HG03565 (cell line): Measurements from ENCODE around the gene DCAF11.

Experiments
- ATAC-seq: cut with Tn5 transposase; IDR thresholded peaks from one replicate; pipeline ENCODE4 v1.9.1; 2021; ENCODE audit warnings: mild to moderate bottlenecking, moderate library complexity; ENCODE audit not compliant: unreplicated experiment

The DCAF11 gene

DNA sequence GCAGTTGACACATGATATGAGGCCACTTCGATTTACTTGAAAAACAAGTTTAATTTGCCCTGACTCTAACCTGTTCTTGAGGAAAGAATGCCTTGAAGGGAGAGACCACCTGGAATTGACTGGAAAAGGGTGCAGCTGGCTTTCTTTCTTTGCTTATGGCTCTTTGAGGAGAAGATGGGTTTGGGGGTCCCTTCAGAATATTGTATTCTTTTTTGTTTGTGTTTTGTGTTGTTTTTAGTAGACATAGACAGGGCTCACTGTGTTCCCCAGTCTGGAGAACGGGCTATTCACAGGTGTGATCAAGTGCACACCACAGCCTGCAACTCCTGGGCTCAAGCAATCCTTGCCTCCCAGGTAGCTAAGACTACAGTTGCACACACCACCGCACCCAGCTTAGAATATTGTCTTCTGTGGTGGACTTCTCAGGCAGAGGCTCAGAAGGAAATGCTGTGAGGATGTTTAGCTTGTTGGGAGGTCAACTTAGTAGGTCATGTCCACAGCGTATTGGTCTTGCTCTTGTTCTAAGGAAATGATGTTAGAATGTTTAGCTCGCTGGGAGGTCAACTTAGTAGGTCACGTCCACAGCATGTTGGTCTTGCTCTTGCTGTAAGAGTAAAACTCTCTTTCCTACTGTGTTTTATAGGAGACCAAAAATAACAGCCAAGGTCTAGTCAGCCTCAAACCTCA, 1.7 kb downstream of the DCAF11 start:
- ATAC-seq: no peak

DNA sequence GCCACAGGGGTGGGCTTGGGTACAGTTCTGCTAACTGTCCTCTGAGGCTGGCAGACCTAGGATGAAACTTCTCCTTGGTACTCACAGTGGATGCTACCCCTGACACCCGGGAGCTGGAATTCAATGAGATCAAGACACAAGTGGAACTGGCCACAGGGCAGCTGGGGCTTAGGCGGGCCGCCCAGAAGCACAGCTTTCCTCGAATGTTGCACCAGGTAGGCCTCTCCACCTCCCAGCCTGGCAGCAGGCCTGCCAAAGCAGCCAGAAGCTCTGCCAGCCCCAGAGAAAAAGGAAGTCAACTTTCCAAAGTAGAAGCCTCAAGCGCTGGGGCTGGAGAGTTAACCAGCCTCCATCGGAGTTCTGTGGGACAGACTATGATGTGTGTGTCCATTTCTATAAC, 2.6 kb downstream of the DCAF11 start:
- ATAC-seq: no peak

DNA sequence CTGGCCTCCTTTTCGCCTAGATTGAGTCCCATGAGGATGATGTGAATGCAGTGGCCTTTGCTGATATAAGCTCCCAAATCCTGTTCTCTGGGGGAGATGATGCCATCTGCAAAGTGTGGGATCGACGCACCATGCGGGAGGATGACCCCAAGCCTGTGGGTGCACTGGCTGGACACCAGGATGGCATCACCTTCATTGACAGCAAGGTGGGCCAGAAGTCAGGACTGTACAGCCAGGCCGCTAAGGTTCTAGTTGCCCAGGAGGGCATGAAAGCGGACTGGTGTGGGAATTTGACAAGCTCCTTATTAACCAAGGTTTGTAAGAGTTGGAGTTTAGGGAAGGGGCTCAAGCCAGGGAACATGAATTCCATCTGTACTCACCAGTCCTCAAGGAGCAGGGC, 5.1 kb downstream of the DCAF11 start:
- ATAC-seq: no peak

DNA sequence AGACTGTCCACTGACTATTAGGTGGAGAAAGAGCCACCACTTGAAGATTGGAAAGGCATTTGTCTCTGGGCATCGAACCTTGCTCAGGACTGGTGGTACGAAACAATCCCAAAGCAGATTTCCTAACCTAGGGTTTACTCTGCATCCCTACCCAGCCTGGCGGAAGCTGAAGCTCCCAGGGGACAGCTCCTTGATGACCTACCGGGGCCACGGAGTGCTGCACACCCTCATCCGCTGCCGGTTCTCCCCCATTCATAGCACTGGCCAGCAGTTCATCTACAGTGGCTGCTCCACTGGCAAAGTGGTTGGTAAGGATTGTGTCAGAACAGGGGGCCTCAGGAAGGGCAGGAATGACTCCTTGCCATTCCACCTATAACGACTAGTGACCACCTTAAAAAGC, 6.6 kb downstream of the DCAF11 start:
- no peak for ATAC-seq

DNA sequence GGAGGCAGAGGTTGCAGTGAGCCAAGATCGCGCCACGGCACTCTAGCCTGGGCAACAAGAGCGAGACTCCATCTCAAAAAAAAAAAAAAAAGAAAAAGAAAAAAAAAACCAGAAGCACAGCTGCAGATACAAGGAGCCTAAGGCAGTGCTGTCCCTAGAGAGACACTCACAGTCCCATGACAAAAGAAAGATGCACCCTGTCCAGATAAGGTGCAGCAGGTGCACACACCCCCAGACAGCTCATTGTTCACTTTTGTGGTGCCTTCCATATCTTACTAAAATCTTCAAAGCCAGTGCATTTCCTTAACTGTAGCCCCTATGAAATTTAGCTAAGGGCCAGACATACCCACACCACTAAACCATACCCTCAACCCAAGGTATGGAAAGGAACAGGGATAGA, 7.8 kb downstream of the DCAF11 start:
- no peak for ATAC-seq

DNA sequence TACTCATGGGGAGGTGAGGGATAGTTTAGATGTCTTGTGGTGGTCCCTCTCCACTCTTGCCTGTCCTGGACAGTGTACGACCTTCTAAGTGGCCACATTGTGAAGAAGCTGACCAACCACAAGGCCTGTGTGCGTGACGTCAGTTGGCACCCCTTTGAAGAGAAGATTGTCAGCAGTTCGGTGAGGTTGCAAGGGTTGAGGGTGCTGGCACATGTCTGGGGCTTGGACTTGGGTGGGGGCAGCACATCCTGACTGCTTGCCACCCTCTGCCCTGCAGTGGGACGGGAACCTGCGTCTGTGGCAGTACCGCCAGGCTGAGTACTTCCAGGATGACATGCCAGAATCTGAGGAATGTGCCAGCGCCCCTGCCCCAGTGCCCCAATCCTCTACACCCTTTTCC, 8.3 kb downstream of the DCAF11 start:
- no peak for ATAC-seq

DNA sequence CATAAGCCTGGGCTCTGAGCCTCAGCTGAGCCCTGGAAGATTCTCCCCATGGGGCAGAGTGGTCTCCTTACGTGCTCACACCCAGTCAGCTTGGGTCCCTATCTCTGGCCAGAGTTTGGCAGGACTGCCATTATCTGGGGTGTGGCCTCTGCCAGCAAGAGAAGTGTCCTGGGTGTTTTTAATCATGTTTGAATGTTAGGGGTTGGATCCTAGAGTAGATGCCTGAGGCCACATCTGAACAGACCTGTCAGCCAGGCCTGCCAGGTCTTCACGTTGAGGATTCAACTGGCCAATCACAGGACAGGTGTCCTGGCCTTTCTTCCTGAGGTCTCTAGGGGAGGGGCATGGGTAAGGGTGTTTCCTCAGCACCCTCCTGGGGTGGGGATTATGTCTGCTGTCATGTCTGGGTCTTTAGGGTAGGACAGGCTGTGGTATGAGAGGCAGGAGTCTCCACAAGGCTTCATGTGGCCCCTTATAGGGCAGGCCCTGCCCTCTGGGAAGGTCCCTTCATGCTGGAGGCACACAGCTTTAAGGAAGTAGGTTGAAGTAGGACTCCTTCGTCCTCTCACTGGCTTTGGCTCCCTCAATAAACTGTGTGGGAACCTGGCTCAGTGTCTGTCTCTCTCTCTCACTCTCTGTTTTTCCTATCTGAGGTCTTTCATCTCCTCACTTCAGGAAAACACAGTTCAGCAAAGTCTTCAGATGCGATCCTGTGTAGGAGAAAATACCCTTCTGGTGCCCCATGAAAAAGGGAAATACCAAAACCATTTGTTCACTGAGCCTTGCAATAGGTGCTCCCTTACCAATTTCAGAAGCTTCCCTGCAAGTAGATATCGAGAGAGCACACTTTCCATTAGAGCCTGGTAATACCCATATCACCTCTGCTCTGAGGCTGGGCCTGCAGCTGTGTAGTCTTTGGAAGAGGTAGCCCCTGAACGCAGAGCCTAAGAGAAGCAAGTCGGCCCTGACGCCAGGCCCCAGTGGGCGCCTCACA, 9.1 kb downstream of the DCAF11 start:
- peak; percentile 49 for ATAC-seq

DNA sequence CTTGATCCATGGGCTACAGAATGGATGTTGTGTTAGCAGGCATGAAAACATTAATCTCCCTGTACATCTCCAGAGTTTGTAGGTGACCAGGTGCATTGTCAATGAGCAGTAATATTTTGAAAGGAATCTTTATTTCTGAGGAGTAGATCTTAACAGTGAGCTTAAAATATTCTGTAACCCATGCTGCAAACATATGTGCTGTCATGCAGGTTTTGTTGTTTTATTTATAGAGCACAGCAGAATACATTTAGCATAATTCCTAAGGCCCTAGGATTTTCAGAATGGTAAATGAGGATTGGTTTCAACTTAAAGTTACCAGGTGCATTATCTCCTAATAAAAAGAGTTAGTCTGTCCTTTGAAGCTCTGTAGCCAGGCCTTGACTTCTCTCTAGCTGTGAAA, 12.4 kb downstream of the DCAF11 start:
- ATAC-seq: no peak

DNA sequence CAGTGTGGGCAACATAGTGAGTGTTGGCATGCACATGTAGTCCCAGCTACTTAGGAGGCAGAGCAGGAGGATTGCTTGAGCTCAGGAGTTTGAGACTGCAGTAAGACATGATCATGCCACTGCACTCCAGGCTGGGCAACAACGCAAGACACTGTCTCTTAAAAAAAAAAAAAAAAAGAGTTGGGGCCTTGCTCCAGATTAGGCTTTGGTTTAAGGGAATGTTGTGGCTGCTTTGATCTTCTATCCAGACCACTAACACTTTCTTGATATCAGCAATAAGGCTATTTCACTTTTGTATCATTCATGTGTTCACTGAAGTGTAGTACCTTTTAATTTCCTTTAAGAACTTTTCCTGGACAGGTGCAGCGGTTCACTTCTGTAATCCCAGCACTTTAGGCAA, 13.1 kb downstream of the DCAF11 start:
- no peak for ATAC-seq

DNA sequence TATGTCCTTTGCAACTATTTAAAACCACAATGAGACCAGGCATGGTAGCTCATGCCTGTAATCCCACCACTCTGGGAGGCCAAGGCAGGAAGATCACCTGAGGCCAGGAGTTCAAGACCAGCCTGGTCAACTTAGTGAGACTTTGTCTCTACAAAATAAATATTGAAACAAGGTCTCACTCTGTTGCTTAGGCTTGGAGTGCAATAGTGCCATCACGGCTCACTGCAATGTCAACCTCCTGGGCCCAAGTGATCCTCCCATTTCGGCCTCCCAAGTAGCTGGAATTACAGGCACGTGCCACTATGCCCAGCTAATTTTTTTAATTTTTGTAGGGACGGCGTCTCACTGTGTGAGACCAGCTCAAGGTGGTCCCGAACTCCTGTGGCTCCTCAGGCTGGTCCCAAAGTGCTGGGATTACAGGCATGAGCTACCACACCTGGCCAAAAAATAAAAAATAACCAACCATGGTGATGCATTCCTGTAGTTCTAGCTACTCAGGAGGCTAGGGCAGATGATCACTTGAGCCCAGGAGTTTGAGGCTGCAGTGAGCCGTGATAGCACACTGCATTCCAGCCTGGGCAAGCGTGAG, 14.9 kb downstream of the DCAF11 start:
- no peak for ATAC-seq

DNA sequence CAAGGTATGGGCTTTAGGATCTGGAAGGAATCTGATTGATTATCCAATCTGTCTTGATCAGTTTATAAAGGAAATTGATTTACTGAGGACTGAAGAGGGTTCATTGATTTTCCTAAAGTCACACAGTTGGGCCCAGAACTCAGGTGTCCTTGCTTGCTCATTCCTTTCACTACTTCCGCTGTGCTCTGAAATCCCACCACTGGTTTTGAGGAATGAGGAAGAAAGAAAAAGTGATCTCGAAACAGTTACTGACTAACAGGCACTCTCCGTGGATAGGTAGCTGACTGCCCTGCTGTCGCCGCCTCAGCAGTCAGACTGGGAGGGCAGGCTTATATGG, 15.8 kb downstream of the DCAF11 start, which contains the start of gene FITM1:
TSS of gene FITM1 (plus strand) at position 280 of the 337 bp plus-strand sequence. CDS start 905 bp downstream, outside the sequence.
- ATAC-seq: no peak

DNA sequence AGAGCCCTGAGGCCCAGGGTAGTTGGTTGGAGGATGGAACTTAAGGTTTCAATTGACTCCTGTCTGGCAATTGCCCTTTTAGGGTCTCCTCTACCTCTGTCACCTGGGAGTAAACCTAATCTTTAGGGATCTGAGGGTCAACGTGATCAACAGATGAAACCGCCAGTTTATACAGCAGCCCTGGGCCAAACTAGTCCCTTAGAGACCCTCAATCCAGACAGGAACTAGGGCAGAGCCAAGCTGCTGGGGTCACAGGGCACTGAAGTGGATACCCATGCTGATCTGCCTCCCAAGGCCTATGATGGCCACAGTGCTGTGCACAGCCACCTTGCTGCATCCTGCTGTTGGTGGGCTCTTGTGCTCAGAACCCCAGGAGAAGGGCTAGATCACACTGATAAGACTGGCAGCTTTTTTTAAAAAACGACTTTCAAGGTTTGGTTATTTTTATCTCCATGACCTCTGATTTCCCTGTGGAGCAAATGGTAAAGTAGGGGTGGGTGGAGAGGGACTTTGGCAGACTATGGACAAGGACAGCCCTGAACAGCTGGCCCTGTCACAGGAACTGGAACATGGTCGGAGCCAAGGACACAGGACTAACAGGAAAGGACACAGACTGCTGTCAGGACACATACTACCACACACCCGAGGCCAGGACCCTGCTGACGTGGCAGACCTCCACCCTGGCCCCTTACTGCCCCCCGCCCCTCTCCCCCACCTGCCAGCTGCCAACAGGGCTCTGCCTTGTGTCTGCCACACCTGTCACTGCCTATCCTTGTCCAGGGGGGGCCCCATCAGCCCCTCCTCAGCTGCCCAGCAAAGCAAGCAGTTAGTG, 16.4 kb downstream of the DCAF11 start:
- no peak for ATAC-seq

DNA sequence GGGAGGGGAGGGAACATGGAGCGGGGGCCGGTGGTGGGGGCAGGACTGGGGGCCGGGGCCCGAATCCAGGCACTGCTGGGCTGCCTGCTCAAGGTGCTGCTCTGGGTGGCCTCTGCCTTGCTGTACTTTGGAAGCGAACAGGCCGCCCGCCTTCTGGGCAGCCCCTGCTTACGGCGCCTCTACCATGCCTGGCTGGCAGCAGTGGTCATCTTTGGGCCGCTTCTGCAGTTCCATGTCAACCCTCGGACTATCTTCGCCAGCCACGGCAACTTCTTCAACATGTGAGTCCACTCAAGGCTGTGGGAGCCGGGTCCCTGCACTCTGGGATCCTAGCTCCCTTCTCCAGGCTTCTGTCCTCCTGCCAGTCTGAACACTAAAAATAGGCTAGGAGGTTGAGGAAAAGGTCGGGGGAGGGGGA, 17.0 kb downstream of the DCAF11 start:
- no peak for ATAC-seq

DNA sequence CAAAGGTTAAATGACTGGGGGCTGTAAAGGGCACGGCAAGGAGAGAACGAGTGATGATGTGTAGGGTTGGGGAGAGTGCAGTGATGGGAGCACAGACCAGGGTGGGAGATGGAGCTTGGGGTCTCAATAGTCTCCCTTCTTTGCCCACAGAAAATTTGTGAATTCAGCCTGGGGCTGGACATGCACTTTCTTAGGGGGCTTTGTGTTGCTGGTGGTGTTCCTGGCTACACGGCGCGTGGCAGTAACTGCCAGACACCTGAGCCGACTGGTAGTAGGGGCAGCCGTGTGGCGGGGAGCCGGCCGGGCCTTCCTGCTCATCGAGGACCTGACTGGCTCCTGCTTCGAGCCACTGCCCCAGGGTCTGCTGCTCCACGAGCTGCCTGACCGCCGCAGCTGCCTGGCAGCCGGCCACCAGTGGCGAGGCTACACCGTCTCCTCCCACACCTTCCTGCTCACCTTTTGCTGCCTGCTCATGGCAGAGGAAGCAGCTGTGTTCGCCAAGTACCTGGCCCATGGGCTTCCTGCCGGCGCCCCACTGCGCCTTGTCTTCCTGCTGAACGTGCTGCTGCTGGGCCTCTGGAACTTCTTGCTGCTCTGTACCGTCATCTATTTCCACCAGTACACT, 17.6 kb downstream of the DCAF11 start:
- ATAC-seq: no peak

DNA sequence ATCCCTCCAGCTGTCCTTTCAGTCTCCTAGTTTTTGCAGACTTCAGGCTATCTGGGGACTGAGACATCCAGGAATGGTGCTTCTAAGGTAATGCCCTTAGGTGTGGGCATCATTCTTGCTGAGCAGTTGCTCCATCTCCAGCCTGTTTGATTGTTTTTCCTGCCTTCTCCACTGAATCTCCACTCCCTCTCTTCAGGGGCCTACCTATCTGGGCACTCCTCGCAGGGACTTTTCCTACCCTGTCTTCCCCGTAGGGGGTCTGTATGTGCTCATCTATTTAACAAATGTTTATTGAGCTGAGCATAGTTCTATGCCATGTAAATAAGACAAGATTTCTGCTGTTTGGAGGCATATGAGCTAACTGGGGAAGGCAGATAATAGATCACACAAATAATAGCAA, 18.4 kb downstream of the DCAF11 start:
- ATAC-seq: no peak

DNA sequence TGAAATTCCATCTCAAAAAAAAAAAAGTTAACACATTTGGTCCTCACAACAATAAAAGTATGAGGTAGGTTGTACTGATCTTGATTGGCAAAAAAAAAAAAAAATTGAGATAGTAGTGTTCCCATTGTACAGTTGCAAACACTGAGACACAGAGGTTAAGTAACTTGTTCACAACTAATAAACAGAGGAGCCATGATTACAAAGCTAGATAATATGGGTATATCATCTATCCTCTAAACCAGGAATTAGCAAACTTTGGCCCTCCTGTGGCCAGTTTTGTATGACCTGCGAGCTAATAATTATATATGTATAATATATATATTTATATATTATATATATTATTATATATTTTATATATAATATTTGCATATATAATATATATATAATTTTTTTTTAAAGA, 19.2 kb downstream of the DCAF11 start:
- ATAC-seq: no peak

DNA sequence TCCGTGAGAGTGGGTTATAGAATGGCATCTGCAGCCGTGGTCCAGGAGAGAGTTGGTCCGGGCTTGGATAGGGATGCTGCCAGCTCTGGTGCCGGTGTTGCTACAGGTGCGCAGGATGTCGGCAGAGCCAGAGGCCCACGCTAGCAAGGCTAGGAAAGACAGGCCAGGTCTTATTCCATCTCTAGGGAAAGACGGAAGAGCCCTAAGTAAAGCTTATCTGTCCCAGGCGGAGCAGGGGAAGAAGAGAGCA, 20.9 kb downstream of the DCAF11 start:
- no peak for ATAC-seq

DNA sequence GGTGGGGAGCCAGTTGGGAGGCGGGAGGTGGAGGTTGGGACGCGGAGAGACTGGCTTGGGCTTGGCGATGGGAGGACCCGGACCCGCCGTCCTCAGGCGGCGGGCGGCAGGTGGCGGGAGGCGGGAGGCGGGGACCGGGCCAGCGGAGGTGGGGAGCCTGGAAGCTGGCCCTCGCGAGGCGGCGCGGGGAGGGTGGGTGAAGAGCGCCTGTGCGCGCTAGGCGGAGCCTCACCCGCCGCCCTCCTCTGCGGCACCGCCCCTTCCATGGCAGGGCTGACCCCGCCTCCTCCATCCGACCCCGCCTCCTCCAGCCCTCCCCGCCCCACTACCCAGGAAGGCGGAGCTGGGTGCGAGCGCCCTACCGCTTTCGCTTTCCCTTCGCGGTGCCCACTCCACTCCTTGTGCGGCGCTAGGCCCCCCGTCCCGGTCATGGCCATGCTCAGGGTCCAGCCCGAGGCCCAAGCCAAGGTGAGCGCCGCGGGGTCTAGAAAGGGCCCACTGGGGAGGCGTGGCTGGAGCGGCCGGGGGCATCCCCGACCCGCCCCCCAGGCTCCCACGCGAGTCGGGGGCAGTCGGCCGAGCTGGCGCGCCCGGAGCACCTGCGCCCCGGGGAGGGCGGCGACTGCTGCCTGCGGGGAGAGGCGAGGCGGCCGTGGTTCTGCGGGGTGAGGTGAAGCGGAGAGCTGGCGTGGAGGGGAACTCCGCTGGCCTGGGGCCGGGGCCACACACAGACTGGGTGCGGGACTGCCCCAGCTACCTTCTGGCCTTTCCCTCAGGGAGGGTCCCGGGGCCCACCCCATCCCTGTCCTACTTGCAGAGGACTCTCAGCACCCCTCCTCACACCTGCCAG, 21.5 kb downstream of the DCAF11 start, which contains the start of gene PSME1:
TSS of gene PSME1 (plus strand) at position 361 of the 850 bp plus-strand sequence. CDS start at position 430, 69 bp downstream.
- ATAC-seq: peak; percentile 64

DNA sequence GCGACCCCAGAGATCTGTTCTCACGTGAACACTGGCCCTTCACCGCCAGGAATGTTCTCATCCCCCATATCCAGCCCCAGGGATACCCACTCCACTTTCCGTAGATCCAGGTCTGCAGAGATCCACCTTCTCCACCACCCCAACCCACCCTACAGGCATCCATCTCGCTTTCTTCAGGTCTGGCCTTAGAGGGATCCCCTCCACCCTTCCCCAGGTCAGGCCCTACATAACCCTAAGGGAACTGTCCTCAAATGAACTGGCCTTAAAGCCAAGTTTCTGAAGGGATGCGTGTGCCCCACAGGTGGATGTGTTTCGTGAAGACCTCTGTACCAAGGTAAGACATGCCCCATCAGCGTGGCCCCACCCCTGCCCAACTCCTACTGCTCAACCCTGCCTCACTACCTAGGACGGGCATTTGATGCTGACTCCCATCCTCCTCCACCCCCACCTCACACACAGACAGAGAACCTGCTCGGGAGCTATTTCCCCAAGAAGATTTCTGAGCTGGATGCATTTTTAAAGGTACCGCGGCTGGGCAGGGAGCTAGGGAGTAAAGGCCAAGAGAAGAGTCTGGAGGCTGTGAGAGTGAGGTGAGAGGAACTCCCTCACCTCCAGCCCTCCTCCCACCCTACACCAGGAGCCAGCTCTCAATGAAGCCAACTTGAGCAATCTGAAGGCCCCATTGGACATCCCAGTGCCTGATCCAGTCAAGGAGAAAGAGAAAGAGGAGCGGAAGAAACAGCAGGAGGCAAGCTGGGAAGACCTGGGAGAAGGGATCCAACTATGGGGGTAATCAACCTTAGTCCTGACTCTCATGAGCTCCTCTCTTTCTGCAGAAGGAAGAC, 22.3 kb downstream of the DCAF11 start:
- no peak for ATAC-seq
